GM19324 (cell line): ENCODE measurements around the gene SLC25A36.
A peak's percentile ranks its signal among the peaks of the same experiment; 100 is the strongest.

ENCODE experiments used
- ATAC-seq: cut with Tn5 transposase; IDR thresholded peaks from one replicate; pipeline ENCODE4 v1.9.1; 2021; ENCODE audit warnings: mild to moderate bottlenecking, moderate library complexity; ENCODE audit not compliant: unreplicated experiment, low FRiP score

SLC25A36 gene, protein sequence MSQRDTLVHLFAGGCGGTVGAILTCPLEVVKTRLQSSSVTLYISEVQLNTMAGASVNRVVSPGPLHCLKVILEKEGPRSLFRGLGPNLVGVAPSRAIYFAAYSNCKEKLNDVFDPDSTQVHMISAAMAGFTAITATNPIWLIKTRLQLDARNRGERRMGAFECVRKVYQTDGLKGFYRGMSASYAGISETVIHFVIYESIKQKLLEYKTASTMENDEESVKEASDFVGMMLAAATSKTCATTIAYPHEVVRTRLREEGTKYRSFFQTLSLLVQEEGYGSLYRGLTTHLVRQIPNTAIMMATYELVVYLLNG

DNA sequence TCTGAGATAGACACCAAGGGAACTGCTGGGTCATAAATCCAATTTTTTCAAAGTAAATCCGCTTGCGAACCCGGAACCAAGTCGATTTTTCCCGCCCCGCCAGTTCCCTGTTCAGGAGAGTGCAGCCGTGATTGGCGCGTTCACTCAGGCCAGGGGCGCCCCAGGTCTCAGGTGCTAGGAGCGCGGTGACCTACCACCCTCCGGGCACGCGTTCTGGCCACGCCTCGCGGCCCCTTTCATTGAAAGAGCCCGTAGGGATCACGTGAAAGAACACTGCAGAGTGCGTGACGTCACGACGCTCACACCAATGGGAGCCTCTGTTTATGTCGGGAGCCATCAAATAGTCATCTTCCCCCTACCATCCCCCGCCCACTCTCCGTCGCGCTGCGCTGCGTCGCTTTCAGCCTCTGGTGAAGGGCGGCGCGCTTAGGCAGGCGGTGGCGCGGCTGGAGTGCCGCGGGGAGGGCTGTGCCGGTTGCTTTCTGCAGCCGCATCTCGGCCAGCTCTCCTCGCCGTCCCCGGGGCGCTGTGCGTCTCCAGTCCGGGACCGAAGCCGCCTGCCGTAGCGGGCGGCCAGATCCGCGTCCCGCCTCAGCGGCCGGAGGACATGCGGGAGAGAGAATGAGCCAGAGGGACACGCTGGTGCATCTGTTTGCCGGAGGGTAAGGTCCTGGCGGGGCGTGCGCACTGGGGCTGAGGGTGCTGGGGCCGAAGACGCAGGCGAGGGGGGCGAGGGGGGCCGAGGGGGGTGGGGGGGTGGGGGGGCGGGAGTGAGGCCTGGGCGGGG, at the start of gene SLC25A36:
Gene SLC25A36 (plus strand): TSS at position 403 of the 787 bp plus-strand sequence. CDS start 219 bp downstream, at position 622.
- peak; percentile 98 for ATAC-seq

DNA sequence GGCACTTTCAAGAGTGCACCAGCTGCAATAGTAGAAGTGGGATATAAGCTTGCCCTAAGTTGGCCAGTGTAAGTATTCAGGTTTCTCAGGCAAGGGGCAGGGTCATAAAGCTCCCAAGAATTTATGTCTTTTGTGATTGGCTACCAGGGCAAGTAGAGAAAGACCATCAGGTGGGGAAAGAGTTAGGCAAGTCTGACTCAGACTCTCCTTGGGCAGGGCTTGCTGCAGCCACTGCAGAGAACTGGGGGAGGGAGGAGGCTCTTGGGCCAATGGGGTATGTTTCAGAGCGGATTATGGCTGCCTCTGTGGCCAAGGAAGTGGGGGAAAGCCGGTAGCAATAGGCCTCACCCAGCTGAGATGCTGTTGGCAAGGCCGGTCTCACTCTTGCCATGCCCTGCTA, 44.6 kb upstream of the SLC25A36 start:
- ATAC-seq: no peak

DNA sequence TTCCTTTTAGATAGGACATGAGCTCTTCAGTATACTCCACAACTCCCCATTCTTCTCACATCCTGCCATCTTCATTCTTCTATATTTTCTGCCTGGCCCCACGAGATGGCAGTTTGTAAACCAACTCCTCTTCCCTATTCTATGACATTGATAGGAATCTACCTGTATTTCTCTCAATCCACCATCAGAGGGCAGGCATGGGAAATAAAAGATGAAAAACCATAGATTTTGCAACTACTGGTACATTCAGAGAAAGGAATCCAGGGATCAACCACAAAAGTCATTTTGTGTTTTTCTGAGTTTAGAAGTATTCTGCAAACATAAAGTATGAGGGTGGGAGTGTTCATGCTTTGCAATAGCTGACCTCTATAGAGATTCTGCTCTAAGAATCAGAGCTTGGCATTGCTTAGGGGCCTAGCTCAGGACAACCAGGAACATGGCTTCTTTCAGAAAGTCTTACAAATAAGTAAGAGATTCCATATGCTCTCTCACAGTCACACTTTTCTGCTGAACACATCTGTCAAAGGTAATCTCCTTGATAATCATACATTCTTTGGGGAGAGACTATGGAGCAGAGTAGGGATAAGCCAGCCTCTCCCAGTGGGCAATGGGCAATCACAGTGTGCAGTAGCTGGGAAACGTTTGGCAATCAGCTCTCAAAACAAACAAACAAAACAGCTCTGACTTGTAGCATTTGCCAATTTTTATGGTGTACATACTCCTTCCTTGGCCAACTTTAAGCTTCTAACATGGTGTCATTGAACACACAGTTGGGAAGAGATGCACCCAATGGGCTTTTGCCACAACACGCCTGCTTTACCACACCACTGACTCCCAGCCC, 43.1 kb upstream of the SLC25A36 start:
- ATAC-seq: no peak

DNA sequence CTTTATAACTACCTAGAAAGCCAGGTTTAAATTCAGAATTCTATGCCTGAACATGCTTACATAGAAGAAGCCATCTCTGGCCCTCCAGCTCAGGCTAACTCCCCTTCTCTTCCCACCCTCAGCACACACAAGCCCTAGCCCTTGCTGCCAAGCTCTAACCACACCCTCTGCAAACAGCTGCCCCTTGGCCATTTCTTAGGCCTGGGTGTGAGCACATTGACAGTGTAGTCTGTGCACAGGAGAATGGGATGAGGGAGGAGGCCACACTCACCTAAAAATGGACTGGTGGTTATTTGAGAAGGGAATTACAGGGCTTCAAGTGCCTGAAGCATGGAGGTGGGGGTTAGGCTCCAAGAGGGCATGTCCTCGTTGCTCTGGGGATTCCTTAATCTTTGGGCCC, 42.3 kb upstream of the SLC25A36 start:
- ATAC-seq: no peak

DNA sequence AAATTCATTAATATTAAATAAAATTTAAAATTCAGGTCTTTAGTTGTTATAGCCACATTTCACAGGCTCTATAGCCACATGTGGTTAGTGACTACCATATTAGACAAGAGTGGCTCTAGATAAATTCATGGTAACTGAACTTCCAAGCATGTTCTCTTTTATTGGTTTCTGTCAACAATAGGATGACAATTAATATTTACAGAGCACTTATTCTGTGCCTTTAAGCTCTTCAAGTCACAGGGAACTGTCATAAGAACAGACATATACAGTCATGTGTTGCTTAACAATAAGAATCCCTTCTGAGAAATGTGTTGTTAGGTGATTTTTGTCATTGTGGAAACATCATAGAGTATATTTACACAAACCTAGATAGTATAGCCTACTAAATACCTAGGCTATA, 38.8 kb upstream of the SLC25A36 start:
- ATAC-seq: no peak

DNA sequence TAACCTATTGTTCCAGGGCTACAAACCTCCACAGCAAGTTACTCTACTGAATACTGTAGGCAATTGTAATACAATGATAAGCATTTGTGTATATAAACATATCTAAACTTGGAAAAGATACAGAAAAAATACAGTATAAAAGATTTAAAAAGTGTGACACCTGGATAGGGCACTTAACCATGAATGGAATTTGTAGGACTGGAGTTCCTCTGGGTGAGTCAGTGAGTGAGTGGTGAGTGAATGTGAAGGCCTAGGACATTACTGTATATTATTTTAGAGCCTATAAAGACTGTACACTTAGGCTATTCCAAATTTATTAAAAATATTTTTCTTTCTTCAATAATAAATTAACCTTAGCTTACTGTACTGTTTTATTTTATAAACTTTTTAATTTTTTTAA, 38.4 kb upstream of the SLC25A36 start:
- no peak for ATAC-seq

DNA sequence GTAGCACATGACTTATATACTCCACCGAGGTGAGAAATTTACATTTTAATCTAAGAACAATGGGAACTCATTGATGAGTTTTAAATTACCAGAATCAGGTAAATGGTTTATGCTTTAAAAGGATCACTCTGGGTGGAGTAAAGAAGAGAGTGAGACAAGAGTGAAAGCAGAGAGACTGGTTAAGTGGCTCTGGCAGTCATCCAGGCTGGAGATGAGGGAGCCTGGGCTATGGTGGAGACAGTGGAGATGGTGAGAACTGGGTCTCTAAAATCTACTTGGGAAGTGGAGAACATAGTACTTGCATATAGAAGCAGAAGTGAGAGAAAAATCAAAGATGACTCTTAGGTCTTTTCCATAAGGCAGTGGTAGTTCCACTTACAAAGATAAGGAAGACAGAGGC, 37.1 kb upstream of the SLC25A36 start:
- no peak for ATAC-seq

DNA sequence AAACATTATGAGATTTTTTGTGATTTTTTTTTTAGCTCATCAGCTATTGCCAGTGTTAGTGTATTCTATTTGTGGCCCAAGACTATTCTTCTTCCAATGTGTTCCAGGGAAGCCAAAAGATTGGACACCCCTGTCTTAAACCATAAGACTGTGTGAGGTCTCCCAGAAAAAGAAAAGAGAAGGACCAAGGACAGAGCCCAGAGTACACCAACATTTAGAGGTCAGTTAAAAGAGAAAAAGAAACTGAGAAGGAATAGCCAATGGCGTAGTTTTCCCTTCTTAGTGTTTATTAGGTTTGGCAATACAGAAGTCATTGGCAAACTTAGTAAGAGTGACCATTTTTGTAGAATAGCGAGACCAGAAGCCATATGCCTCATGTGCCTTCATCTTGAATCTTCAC, 36.1 kb upstream of the SLC25A36 start:
- ATAC-seq: no peak

DNA sequence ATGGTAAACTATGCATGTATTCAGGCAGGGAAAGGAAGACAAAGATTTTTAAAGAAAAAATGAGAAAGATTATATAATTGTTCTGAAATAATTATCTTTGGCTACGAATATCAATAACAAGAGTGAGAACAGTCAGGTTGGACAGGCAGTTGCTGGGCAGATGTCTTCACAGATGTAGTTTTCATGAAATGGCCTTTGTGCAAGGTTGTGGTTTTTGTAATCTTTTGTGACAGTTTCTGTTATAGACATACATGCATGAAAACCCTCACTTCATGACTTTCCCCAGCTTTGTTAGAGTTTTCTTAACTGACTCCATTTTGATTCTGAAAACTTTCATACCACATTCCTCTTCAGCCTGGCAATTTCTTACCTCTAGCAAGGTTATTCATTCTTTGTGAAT, 34.9 kb upstream of the SLC25A36 start:
- ATAC-seq: no peak

DNA sequence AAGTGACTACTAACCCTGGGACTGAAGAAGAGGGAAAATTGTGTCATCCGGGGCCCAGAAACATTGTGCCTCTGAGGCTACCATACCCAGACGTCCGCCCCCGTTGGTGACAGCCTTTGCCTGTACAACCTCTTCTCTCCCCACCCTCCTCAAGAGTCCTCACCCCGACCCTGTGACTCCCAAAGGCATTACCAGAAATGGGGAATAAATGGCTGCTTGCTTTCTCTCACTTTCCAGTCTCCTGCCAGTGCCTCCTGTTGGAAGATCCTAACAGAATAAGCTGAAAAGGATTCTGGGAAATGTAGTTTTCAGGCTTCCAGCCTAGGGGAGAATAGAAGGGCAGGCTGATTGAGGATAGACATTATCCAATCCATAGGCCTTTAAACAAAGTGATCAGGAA, 30.8 kb upstream of the SLC25A36 start:
- no peak for ATAC-seq

DNA sequence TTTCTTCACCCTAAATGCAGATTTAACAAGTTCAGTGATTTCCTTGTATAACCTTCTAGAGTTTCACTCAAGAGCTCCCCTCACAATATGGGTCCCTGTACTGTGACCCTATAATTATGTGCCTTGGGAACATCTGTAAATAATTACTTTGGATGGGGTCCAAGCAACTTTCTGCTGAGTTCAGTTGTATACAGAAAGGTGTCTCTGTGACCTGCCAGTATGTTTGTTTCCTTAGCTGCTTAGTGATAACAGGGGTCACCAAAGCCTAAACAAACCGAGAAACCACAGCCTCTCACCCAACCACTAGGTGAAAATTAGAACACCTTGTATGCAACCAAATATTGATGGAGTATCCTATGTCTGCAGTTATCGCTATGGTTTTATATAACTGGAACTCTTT, 29.8 kb upstream of the SLC25A36 start:
- ATAC-seq: no peak

DNA sequence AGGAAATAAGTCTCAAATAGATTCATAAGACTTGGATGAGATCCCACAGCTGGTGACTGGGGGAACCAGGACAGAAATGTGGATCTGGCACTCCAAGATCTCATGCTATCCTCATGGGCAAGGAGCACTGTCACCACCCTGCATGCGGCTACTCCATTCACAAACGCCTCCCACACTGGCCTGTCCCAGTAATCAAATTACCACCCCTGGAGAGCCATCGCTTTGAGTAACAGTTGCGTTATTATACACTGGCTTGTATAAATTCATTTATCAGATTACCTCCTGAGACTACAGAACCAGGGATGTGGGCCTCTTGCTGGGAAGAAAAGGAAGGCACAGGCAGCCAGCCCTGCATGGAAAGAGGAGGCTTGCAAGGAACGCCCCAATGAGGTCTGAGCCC, 27.9 kb upstream of the SLC25A36 start:
- no peak for ATAC-seq

DNA sequence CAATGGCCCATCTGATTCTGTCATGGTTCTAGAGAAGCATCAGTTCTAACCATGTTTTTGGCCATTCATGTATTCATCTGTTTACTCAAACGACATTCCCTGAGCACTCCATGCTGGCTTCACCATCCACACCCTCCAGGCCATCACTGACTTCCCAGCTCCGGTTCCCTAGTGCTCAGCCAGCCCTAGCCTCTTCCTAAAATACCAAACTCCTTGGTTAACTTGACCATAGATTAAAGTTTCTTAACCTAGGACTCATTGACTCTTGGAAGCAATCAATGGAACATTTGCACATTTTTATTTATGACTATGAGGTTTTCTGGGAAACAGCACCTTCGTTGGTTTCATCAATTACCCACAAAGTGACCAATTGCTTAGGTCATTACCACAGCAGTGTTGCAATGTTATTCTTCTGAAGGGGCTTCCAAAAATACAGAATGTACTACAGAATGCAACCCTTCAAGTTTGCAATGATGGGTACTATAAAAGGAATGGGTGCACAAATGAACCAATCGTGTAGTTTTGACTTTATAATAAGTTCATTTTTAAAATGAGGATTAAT, 27.2 kb upstream of the SLC25A36 start:
- no peak for ATAC-seq

DNA sequence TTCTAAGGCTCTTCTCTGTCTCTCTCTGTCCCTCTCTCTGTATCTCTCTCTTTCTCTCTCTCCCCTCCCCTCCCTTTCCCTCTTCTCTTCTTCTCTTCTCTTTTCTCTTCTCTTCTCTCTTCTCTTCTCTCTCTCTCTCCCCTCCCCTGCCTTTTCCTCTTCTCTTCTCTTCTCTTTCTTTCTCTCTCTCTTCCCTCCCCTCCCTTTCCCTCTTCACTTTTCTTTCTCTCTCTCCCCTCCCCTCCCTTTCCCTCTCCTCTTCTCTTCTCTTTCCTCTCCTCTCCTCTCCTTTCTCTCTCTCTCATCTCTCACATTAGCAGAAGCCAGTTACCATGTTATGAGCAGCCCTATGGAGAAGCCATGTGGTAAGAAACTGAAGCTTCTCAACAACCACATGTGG, 25.0 kb upstream of the SLC25A36 start:
- no peak for ATAC-seq

DNA sequence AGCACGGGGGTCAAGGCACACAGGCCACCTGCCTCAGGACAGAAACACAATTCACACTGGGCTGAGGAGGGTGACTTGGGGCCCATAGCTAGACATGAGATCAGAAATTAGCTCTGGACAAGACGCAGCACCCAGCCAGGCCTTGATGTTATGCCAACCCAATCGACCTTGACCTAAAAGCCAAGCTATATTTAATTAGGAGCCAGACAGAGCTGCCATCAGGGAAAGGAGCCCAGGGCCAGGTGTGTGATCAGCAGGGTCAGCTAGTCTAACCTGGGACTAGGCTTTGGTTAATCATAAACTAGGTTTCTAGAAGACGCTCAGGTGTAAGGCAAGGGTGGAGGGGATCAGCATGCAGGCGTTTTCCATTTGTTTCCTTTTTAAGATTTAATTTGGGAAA, 23.9 kb upstream of the SLC25A36 start:
- ATAC-seq: no peak

DNA sequence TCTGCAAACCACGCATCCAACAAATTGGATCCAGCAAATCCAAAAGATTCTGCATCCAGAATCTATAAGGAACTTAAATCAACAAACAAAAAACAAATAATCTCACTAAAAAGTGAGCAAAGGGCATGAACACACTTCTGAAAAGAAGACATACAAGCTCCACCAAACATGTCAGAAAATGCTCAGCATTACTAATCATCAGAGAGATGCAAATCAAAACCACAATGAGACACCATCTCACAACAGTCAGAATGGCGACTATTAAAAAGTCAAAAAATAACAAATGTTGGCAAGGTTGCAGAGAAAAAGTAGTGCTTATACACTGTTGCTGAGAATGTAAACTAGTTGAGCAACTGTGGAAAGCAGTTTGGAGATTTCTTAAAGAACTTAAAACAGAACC, 21.6 kb upstream of the SLC25A36 start:
- no peak for ATAC-seq

DNA sequence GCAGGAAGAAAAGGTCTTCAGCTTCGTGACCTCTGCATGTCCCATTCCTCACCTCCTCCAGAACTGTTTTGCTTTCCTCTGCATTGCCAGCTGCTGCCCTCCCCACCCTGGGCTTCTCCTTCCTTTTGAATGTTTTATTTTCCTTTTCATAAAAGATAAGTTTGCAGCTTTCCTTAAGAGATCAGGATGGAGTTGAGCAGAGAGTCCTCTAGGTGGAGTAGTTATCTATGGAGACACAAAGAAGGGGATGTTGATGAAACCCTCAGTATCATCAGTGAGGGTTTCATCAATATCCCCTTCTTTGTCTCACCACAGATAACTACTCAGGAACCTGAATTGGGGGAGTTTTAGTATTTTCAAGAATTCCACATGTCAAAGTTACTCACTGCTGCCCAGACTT, 19.0 kb upstream of the SLC25A36 start:
- ATAC-seq: no peak

DNA sequence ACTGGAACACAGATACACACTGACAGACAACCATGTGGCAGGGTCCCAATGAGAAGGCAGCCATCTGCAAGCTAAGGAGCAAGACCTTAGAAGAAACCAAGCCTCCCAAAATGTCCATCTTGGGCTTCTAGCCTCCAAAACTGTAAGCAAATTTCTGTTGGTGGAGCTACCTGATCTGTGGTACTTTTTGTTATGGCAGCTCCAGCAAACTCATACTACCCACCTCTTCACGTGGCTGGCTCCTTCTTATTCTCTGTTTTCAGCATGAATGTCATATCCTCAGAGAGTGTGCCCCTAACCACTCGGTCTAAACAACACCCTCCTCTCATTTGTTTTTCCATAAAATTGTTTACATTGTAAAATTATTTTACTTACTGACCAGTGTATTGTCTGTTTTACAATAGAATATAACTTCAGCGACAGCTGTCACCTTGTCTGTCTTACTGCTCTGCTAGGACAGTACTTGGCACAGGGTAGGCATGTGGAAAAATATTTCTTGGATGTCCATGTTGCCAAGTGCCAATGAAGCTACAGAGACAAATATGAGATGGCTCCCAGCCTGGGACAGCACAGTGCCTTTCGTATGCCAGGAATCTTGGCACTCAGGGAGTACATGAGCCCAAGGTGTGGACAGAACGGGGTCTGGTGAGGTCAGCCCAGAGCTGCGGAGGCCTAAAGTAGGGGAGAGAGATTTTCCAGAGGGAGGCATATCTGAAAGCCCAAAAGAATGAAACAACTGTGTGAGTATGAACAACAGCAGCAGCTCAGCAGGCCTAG, 17.4 kb upstream of the SLC25A36 start:
- ATAC-seq: no peak

DNA sequence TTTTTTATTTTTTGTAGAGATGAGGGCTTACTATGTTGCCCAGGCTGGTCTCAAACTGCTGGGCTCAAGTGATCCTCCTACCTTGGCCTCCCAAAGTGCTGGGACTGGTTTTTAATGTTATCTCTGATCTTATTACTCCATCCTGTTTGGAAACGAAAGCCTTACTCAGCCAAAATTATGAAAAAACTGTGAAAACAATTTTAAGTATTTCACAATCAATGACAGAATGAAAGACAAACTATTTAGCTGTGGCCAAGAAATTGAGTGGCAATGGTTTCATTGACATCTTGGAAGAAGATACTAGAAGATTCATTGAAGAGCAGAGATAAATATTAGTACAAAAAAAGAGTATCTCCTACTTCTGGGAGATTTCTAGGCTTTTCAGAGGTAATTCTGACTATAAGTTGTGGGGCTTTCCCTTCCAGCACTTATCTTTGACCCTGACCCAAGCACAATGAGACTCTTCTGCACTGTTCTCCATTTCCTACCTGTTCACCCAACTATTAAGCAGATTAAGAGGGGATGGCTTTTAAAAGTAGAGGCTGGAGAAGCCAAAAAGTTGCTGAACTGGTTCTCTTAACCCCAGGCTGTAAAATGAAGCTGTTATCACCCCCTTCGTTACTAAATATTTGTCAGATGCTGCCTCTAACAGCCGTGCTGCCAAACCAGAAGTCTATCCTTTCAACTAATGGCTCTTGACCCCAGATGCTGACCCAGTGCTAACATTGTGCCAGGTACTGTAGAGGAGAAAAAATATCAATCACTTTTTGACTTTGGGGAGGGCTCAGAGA, 14.2 kb upstream of the SLC25A36 start:
- no peak for ATAC-seq
